Thyroid gland (tissue), 4 donors: ENCODE measurements around the gene PLCB3. TPM values are rescaled to one million over a fixed set of nuclear protein-coding genes. Genes with fewer than 3 reads are reported as not detected.

Source experiments
- DNase-seq, 2 donors: peaks; one replicate each; pipeline ENCODE4 v3.0.0-alpha.2; 2019
- H3K27ac ChIP-seq, 3 donors: fragments of 200-600 bp; sonication (generic); 1 replicate in 2 of 3; 2 replicates in 1 of 3; pipeline ENCODE4 v1.5.1; 2016 to 2019; ENCODE audit warnings: mild to moderate bottlenecking in 1 of 3, moderate library complexity in 1 of 3
- H3K27me3 ChIP-seq: fragments of 200-600 bp; sonication (generic); one replicate; pipeline ENCODE4 v1.5.1; 2019
- H3K36me3 ChIP-seq, 2 donors: fragments of 200-600 bp; sonication (generic); one replicate each; pipeline ENCODE4 v1.5.1; 2016 to 2019
- H3K4me1 ChIP-seq, 2 donors: fragments of 200-600 bp; sonication (generic); one replicate each; pipeline ENCODE4 v1.5.1; 2017 to 2019
- H3K4me3 ChIP-seq, 3 donors: fragments of 200-600 bp; sonication (generic); replicated peaks in 1 of 3; 1 replicate in 2 of 3; 2 replicates in 1 of 3; pipeline ENCODE4 v1.5.1; 2016; ENCODE audit warnings: mild to moderate bottlenecking in 1 of 3
- H3K9me3 ChIP-seq: fragments of 200-600 bp; sonication (generic); one replicate; pipeline ENCODE4 v1.5.1; 2017
- POLR2A ChIP-seq, 2 donors: fragments of 450-650 bp; IDR thresholded peaks; one replicate each; pipeline ENCODE4 v1.6.1; 2017; ENCODE audit warnings: antibody characterized with exemption in 2 of 2, mild to moderate bottlenecking in 2 of 2, moderate library complexity in 1 of 2
- WGBS, 2 donors: methylation state at CpG; one replicate each; pipeline ENCODE4 v1.1.5; 2017; 5-methylcytosine and 5-hydroxymethylcytosine counted together
- intact Hi-C: fragments of 100-400 bp; cut with DNase I; formaldehyde crosslinking; loops from one replicate; pipeline ENCODE4 v1.15.1; 2023
- total RNA-seq, 4 donors: library from RNA; depleted of rRNA; stranded (reverse); fragments of >200 nt; gene quantifications; one replicate each; pipeline ENCODE4 v1.2.3, GENCODE V29; 2016
- TF ChIP-seq, protein P1 (sequence below), 6 experiments: fragments of 200-600 bp in 3 of 6; fragments of 450-650 bp in 3 of 6; sonication (generic) in 3 of 6; IDR thresholded peaks; one replicate each; pipeline ENCODE4 v1.5.1; 2016 to 2019; ENCODE audit warnings: antibody characterized with exemption in 6 of 6, mild to moderate bottlenecking in 2 of 6, inconsistent platforms in 1 of 6, moderate library complexity in 1 of 6

PLCB3 gene
- total RNA-seq, 4 donors from 2014 or later, result 18.8 to 39.2 (median 23.5) TPM

- TF ChIP-seq, protein P1, sequence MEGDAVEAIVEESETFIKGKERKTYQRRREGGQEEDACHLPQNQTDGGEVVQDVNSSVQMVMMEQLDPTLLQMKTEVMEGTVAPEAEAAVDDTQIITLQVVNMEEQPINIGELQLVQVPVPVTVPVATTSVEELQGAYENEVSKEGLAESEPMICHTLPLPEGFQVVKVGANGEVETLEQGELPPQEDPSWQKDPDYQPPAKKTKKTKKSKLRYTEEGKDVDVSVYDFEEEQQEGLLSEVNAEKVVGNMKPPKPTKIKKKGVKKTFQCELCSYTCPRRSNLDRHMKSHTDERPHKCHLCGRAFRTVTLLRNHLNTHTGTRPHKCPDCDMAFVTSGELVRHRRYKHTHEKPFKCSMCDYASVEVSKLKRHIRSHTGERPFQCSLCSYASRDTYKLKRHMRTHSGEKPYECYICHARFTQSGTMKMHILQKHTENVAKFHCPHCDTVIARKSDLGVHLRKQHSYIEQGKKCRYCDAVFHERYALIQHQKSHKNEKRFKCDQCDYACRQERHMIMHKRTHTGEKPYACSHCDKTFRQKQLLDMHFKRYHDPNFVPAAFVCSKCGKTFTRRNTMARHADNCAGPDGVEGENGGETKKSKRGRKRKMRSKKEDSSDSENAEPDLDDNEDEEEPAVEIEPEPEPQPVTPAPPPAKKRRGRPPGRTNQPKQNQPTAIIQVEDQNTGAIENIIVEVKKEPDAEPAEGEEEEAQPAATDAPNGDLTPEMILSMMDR (IDR thresholded peaks at IDR 0.05), result no peak
- no peak for TF ChIP-seq POLR2A (IDR thresholded peaks at IDR 0.05)
- Histone ChIP-seq H3K4me3 (no peak overlapping the region), H3K9me3 (no peaks in the 10 kb centered on the region), H3K27me3 (no peaks in the 10 kb centered on the region), H3K27ac (no peak overlapping the region), H3K36me3 (peaks cover 0 to 7% of the 10 kb centered on the region in 2 donors), H3K4me1 (no peaks in the 10 kb centered on the region)
- intact Hi-C loops, result no loop called here
- 79 to 86% methylated on average over 4 to 8 of the region's 11 CpGs for WGBS, 2 donors
- no peak for DNase-seq
These were observed 32.5 kb upstream of the PLCB3 start for GRCh38 chr11:64218628-64219353.

DNA sequence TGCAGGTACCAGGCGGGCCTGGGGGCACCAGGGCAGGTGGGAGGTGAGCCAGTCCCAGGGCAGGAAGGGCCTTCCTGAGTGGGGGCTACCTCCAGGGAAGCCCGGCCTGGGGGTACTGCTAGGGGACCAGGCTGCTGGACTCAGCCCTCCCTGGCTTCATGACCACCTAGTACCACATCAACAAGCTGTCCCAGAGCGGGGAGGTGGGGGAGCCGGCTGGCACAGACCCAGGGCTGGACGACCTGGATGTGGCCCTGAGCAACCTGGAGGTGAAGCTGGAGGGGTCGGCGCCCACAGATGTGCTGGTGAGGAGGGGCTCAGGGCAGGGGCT, 32.0 kb upstream of the PLCB3 start:
- TF ChIP-seq, protein P1 (IDR thresholded peaks at IDR 0.05), result no peak
- TF ChIP-seq POLR2A (IDR thresholded peaks at IDR 0.05), result no peak
- H3K27ac ChIP-seq, result no peak overlapping the region
- no peak for DNase-seq
- peaks cover 0 to 7% of the 10 kb centered on the region in 2 donors for H3K36me3 ChIP-seq
- WGBS, 2 donors, result 93 to 96% methylated on average over 3 to 7 of the region's 7 CpGs
- intact Hi-C loops, result no loop called here
- no peak overlapping the region for H3K4me3 ChIP-seq
- no peaks in the 10 kb centered on the region for H3K9me3 ChIP-seq
- H3K27me3 ChIP-seq, result no peaks in the 10 kb centered on the region
- H3K4me1 ChIP-seq, result no peaks in the 10 kb centered on the region

- no peaks in the 10 kb centered on the region for H3K4me1 ChIP-seq
- intact Hi-C loops, result no loop called here
- no peaks in the 10 kb centered on the region for H3K9me3 ChIP-seq
- H3K27me3 ChIP-seq, result no peaks in the 10 kb centered on the region
- TF ChIP-seq, protein P1 (IDR thresholded peaks at IDR 0.05), result no peak
- TF ChIP-seq POLR2A (IDR thresholded peaks at IDR 0.05), result no peak
- peaks cover 0 to 7% of the 10 kb centered on the region in 2 donors for H3K36me3 ChIP-seq
- WGBS, 2 donors, result 95% methylated on average over 3 to 8 of the region's 10 CpGs
- DNase-seq, result no peak
- H3K4me3 ChIP-seq, result no peak overlapping the region
- H3K27ac ChIP-seq, result no peak overlapping the region
These were observed 31.6 kb upstream of the PLCB3 start for GRCh38 chr11:64219755-64220154.

GRCh38 chr11:64220271-64220670, 31.1 kb upstream of the PLCB3 start:
- Histone ChIP-seq H3K27ac (no peak overlapping the region), H3K9me3 (no peaks in the 10 kb centered on the region), H3K27me3 (no peaks in the 10 kb centered on the region), H3K4me3 (no peak overlapping the region), H3K4me1 (peaks cover 4% of the 10 kb centered on the region in 2 donors), H3K36me3 (peaks cover 0 to 7% of the 10 kb centered on the region in 2 donors)
- TF ChIP-seq POLR2A (IDR thresholded peaks at IDR 0.05), result no peak
- TF ChIP-seq, protein P1 (IDR thresholded peaks at IDR 0.05), result no peak
- no peak for DNase-seq
- 90 to 100% methylated on average over 1 to 4 of the region's 17 CpGs for WGBS, 2 donors
- intact Hi-C loops, result no loop called here

- Histone ChIP-seq H3K4me3 (no peak overlapping the region), H3K4me1 (peaks cover 7 to 9% of the 10 kb centered on the region in 2 donors), H3K27ac (no peak overlapping the region), H3K27me3 (no peaks in the 10 kb centered on the region), H3K9me3 (no peaks in the 10 kb centered on the region), H3K36me3 (peaks cover 0 to 7% of the 10 kb centered on the region in 2 donors)
- intact Hi-C loops, result no loop called here
- WGBS, 2 donors, result 89 to 100% methylated on average over 6 to 9 of the region's 14 CpGs
- TF ChIP-seq POLR2A (IDR thresholded peaks at IDR 0.05), result no peak
- TF ChIP-seq, protein P1 (IDR thresholded peaks at IDR 0.05), result no peak
- DNase-seq, result no peak
These were observed 30.5 kb upstream of the PLCB3 start for GRCh38 chr11:64220798-64221197.
